ENCODE measurements around the gene SDC3. TPM values are rescaled to one million over a fixed set of nuclear protein-coding genes. Genes with fewer than 3 reads are reported as not detected.

Gene SDC3
- total RNA-seq, 1 experiment from 2014 or later = 23.8 TPM

GRCh38 chr1:30823969-30824735 lies 84.4 kb downstream of the SDC3 start:
- DNase-seq (ENCODE audit: low read depth) = peak; percentile 98

GRCh38 chr1:30823627-30823968 lies 85.0 kb downstream of the SDC3 start:
- DNase-seq (ENCODE audit: low read depth) = no peak

- no peak for DNase-seq (ENCODE audit: low read depth)
Measured at GRCh38 chr1:30822966-30823581, 85.5 kb downstream of the SDC3 start.

GRCh38 chr1:30822006-30822405 lies 86.6 kb downstream of the SDC3 start:
- DNase-seq (ENCODE audit: low read depth) = no peak

- no peak for DNase-seq (ENCODE audit: low read depth)
Measured at GRCh38 chr1:30820299-30820698, 88.3 kb downstream of the SDC3 start.

Small RNA genes lying within 50 kb of the gene (small RNA-seq; reads per million reads assigned to genes)
- gene RN7SKP91 (0.07 reads per million), gene RN7SL371P (not detected)

Other genes with a start within 250 kb of the SDC3 start
- gene MATN1, start 185.2 kb downstream of the SDC3 start, total RNA-seq (2014; rRNA removed; shearing (Covaris generic)) = 0.43 TPM in 1 of 2 replicates, not detected in the other
- 0.50 and 1.5 TPM in 2 replicates for gene LAPTM5, start 151.0 kb downstream of the SDC3 start, total RNA-seq (2014; rRNA removed; shearing (Covaris generic))
- gene PUM1, start 157.0 kb upstream of the SDC3 start, total RNA-seq (2014; rRNA removed; shearing (Covaris generic)) = 32.6 and 43.7 TPM in 2 replicates